PC-9 (cell line): Measurements from ENCODE around the gene DSCAM. TPM values are rescaled to one million over a fixed set of nuclear protein-coding genes. Genes with fewer than 3 reads are reported as not detected.

ENCODE experiments used
- BruUV-seq: library from RNA; stranded (reverse); fragments of 400-500 nt; replicated peaks from 2 replicates; lab custom pipeline; 2021; lab: Mats Ljungman, UMichigan
- CTCF ChIA-PET: fragments of 300-600 bp; sonication (Branson Sonifier 250); formaldehyde crosslinking; loops from one replicate; lab custom pipeline; 2022; ENCODE audit warnings: antibody characterized with exemption; lab: Charles Lee
- POLR2A ChIA-PET: fragments of 300-600 bp; sonication (Branson Sonifier 250); formaldehyde crosslinking; loops from one replicate; lab custom pipeline; 2022; ENCODE audit warnings: antibody characterized with exemption; ENCODE audit not compliant: unreplicated experiment; lab: Charles Lee
- DNase-seq, 2 experiments: peaks; one replicate each; pipeline versions ENCODE4 v3.0.0 to v3.0.0-alpha.2; 2015 to 2022; ENCODE audit warnings: mixed read lengths in 1 of 2
- H2AFZ ChIP-seq: fragments of 200-600 bp; sonication (generic); 2 replicates; pipeline ENCODE4 v1.8.1; 2017; ENCODE audit warnings: antibody characterized with exemption
- H3F3A ChIP-seq: fragments of 200-600 bp; sonication (generic); 2 replicates; pipeline ENCODE4 v1.8.1; 2017; ENCODE audit warnings: antibody characterized with exemption, mild to moderate bottlenecking, low read depth; ENCODE audit not compliant: insufficient read depth
- H3K27ac ChIP-seq: fragments of 200-600 bp; sonication (generic); 2 replicates; pipeline ENCODE4 v1.6.1; 2016; ENCODE audit warnings: mixed run types
- H3K27me3 ChIP-seq: fragments of 200-600 bp; sonication (generic); 2 replicates; pipeline ENCODE4 v1.6.1; 2016; ENCODE audit warnings: low read depth, mixed run types; ENCODE audit not compliant: insufficient read depth
- H3K36me3 ChIP-seq: fragments of 200-600 bp; sonication (generic); 2 replicates; pipeline ENCODE4 v1.6.1; 2016; ENCODE audit warnings: low read depth, mixed run types
- H3K4me1 ChIP-seq: fragments of 200-600 bp; sonication (generic); replicated peaks from 2 replicates; pipeline ENCODE4 v1.6.1; 2016; ENCODE audit warnings: mixed run types; ENCODE audit not compliant: insufficient read depth
- H3K4me2 ChIP-seq: fragments of 200-600 bp; sonication (generic); 2 replicates; pipeline ENCODE4 v1.6.1; 2017; ENCODE audit warnings: mixed run types
- H3K4me3 ChIP-seq: fragments of 200-600 bp; sonication (generic); 2 replicates; pipeline ENCODE4 v1.6.1; 2016; ENCODE audit warnings: mixed run types
- H3K79me2 ChIP-seq: fragments of 200-600 bp; sonication (generic); 2 replicates; pipeline ENCODE4 v1.6.1; 2017; ENCODE audit warnings: low read depth, mixed run types
- H3K9me2 ChIP-seq: fragments of 200-600 bp; sonication (generic); 2 replicates; pipeline ENCODE4 v1.8.1; 2017; ENCODE audit warnings: mild to moderate bottlenecking; ENCODE audit not compliant: insufficient read depth
- H3K9me3 ChIP-seq: fragments of 200-600 bp; sonication (generic); 2 replicates; pipeline ENCODE4 v1.8.1; 2016; ENCODE audit warnings: low read depth; ENCODE audit not compliant: insufficient read depth
- H4K20me1 ChIP-seq: fragments of 200-600 bp; sonication (generic); 2 replicates; pipeline ENCODE4 v1.8.1; 2017; ENCODE audit not compliant: insufficient read depth
- CTCF ChIP-seq: fragments of 200-600 bp; sonication (generic); conservative IDR thresholded peaks from 2 replicates; pipeline ENCODE4 v1.6.1; 2017; ENCODE audit warnings: mixed run types, antibody characterized with exemption, mild to moderate bottlenecking, moderate library complexity
- EZH2 ChIP-seq: fragments of 200-600 bp; sonication (generic); IDR thresholded peaks from 2 replicates; pipeline ENCODE4 v1.8.0; 2017; ENCODE audit warnings: antibody characterized with exemption, low read depth
- intact Hi-C: fragments of 100-400 bp; cut with micrococcal nuclease; formaldehyde crosslinking; loops from one replicate; pipeline ENCODE4 v1.10.0; 2022; ENCODE audit not compliant: unreplicated experiment
- total RNA-seq: library from RNA; stranded (reverse); gene quantifications from 2 replicates; pipeline ENCODE4 v1.2.3, GENCODE V29; 2021

The DSCAM gene
- total RNA-seq, 1 experiment from 2014 or later: not detected

GRCh38 chr21:40386981-40387747 lies 459.8 kb downstream of the DSCAM start:
- TF ChIP-seq EZH2 (no peak), CTCF (no peak)
- no peak overlapping the region for H2AFZ ChIP-seq
- no peaks in the 10 kb centered on the region for H3K9me3 ChIP-seq
- DNase-seq: no peak
- intact Hi-C loops: loop anchor here (5.0 kb wide), 1 partner anchor 245 kb away; no protein-coding TSS in a partner anchor
- H3K4me3 ChIP-seq: no peak overlapping the region
- H3K27ac ChIP-seq: no peak overlapping the region
- H3K9me2 ChIP-seq: no peaks in the 10 kb centered on the region
- H3F3A ChIP-seq: no peaks in the 10 kb centered on the region
- POLR2A ChIA-PET: no interaction called here
- CTCF ChIA-PET: no interaction called here
- H4K20me1 ChIP-seq: no peaks in the 10 kb centered on the region
- H3K79me2 ChIP-seq: no peaks in the 10 kb centered on the region
- H3K4me1 ChIP-seq: no peaks in the 10 kb centered on the region
- no peaks in the 10 kb centered on the region for H3K36me3 ChIP-seq
- no TSS peak for BruUV-seq
- no peak overlapping the region for H3K4me2 ChIP-seq
- 0 out of 2 replicates have a peak, but pooled peaks cover 6% of the 10 kb centered on the region for H3K27me3 ChIP-seq

- no peaks in the 10 kb centered on the region for H3K36me3 ChIP-seq
- H4K20me1 ChIP-seq: no peaks in the 10 kb centered on the region
- intact Hi-C loops: loop anchor here (5.0 kb wide), 1 partner anchor 244 kb away; no protein-coding TSS in a partner anchor
- DNase-seq: peak in 1 of 2 experiments; percentile 1
- no peaks in the 10 kb centered on the region for H3K9me2 ChIP-seq
- H3K9me3 ChIP-seq: no peaks in the 10 kb centered on the region
- H3F3A ChIP-seq: no peaks in the 10 kb centered on the region
- H3K4me3 ChIP-seq: no peak overlapping the region
- no peaks in the 10 kb centered on the region for H3K4me1 ChIP-seq
- H3K79me2 ChIP-seq: no peaks in the 10 kb centered on the region
- TF ChIP-seq EZH2 (no peak), CTCF (peak; percentile 66)
- POLR2A ChIA-PET: interaction anchor here (0.7 kb wide), 1 partner anchor 245 kb away, joined by 3 read pairs; no protein-coding TSS in a partner anchor
- no TSS peak for BruUV-seq
- no peak overlapping the region for H2AFZ ChIP-seq
- CTCF ChIA-PET: interaction anchor here (0.6 to 1.0 kb wide), 2 partner anchors 243 to 610 kb away, joined by 3 read pairs; no protein-coding TSS in a partner anchor
- no peak overlapping the region for H3K27ac ChIP-seq
- 0 out of 2 replicates have a peak, but pooled peaks cover 6% of the 10 kb centered on the region for H3K27me3 ChIP-seq
- no peak overlapping the region for H3K4me2 ChIP-seq
These were observed 460.6 kb downstream of the DSCAM start for GRCh38 chr21:40386294-40386911.

DNA sequence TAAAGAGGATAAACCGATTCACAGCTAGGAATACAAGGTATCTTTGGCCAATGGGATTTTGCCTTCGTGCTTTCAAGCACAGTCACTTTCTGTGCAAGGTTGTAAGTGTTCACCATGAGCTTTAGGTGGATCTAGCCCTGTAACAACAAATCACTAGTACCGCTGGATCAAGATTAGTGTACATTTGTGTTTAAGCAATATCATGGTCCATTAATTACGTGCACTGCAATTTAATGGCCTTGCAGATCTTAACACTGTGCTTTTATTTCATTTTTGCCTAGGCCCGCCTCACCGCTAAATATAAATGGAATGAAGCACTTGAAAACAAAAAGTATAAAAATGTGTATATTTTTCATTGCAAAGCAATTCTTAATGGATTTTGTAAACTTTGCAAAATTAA lies 461.1 kb downstream of the DSCAM start:
- Histone ChIP-seq H3K9me2 (no peaks in the 10 kb centered on the region), H3K9me3 (no peaks in the 10 kb centered on the region), H2AFZ (no peak overlapping the region), H3K4me2 (no peak overlapping the region), H3K4me1 (no peaks in the 10 kb centered on the region), H3K36me3 (no peaks in the 10 kb centered on the region), H3K4me3 (no peak overlapping the region), H3K27ac (no peak overlapping the region), H4K20me1 (no peaks in the 10 kb centered on the region), H3K79me2 (no peaks in the 10 kb centered on the region), H3F3A (no peaks in the 10 kb centered on the region), H3K27me3 (0 out of 2 replicates have a peak, but pooled peaks cover 6% of the 10 kb centered on the region)
- CTCF ChIA-PET: interaction anchor here (0.6 to 1.0 kb wide), 2 partner anchors 242 to 609 kb away, joined by 3 read pairs; no protein-coding TSS in a partner anchor
- TF ChIP-seq CTCF (no peak), EZH2 (no peak)
- no peak for DNase-seq
- no TSS peak for BruUV-seq
- POLR2A ChIA-PET: interaction anchor here (0.7 kb wide), 1 partner anchor 245 kb away, joined by 3 read pairs; no protein-coding TSS in a partner anchor
- intact Hi-C loops: loop anchor here (5.0 kb wide), 1 partner anchor 244 kb away; no protein-coding TSS in a partner anchor
